Inflammatory macrophage (primary cell): Measurements from ENCODE around the gene SLC25A39.
"Not testable (repeated sequence)": the region's sequence is repeated elsewhere in the genome, so short reads cannot be mapped to it uniquely, and the experiment has no call there.

ENCODE experiments used
- DNase-seq, 2 donors: peaks; one replicate each; pipeline ENCODE4 v3.0.0-alpha.2; 2020 to 2022
- total RNA-seq, 18 experiments: gene quantifications; one replicate each; lab custom pipeline; 2026; ENCODE audit warnings: mixed read lengths in 6 of 18, inconsistent platforms in 2 of 18; lab: John Stamatoyannopoulos, UW

The SLC25A39 gene, protein sequence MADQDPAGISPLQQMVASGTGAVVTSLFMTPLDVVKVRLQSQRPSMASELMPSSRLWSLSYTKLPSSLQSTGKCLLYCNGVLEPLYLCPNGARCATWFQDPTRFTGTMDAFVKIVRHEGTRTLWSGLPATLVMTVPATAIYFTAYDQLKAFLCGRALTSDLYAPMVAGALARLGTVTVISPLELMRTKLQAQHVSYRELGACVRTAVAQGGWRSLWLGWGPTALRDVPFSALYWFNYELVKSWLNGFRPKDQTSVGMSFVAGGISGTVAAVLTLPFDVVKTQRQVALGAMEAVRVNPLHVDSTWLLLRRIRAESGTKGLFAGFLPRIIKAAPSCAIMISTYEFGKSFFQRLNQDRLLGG
- total RNA-seq = 35.8 to 99.2 (median 64.6) reads per million in 18 experiments

DNA sequence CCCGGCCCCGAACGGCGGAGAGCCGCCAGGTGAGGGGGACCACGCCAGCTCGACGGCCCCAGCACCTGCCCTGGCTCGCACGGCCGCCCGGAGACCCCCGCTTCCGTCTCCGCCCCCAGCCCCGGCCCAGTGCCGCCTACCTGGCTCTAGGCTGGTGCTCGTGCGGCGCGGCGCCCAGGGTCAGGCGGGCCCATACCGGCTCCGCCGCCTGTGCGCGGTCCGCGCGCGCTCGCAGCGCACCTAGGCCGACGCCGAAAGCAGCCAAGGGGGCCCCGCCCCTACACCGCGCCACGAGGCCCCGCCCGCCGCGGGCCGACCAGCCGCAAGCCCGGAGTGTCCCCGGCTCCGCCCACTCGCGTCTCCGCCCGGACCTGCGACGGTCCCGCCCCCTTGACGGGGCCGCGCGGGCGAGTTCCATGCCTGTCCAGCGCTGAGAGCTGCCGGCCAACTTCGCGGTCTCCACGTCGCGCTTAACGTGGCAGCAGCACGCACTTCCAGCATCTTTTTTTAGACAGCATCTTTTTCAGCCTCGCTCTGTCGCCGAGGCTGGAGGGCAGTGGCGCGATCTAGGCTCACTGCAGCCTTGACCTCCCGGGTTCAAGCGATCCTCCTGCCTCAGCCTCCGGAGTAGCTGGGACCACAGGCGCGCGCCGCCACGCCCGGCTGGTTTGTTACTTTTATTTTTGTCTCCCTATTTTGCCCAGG, at the start of gene SLC25A39:
Gene SLC25A39, minus strand, starts transcription at position 253 of the 705 bp plus-strand sequence. CDS start 1,261 bp downstream, outside the sequence.
- DNase-seq = peak; percentile 96 to 98

DNA sequence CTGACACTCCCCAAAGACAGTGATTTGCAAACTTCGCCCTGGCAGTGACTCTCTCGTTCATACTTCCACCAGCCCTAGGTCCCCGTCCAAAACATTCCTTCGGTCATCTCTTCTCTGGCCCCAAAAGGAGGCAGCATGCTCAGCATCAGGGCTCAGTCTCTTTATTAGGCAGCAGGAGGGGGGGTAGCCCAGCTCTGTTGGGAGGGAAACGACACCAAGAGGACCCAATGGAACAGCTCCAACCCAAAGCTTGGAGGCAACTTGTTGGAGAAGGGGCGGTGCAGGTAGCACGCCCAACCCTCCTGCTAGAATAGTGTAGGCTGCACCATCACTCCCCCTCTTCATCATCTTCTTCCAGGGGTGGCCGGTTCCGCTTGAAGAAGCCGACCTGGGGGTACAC, 47.4 kb upstream of the SLC25A39 start:
- no peak for DNase-seq

DNA sequence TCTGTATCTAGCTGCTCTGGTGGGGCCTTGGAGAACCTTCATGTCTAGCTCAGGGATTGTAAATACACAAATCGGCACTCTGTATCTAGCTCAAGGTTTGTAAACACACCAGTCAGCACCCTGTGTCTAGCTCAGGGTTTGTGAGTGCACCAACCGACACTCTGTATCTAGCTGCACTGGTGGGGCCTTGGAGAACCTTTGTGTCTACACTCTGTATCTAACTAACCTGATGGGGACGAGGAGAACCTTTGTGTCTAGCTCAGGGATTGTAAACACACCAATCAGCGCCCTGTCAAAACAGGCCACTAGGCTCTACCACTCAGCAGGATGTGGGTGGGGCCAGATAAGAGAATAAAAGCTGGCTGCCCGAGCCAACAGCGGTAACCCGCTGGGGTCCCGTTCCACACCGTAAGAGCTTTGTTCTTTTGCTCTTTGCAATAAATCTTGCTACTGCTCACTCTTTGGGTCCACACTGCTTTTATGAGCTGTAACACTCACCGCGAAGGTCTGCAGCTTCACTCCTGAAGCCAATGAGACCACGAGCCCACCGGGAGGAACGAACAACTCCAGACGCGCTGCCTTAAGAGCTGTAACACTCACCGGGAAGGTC, 44.9 kb upstream of the SLC25A39 start:
- not testable (repeated sequence) for DNase-seq

DNA sequence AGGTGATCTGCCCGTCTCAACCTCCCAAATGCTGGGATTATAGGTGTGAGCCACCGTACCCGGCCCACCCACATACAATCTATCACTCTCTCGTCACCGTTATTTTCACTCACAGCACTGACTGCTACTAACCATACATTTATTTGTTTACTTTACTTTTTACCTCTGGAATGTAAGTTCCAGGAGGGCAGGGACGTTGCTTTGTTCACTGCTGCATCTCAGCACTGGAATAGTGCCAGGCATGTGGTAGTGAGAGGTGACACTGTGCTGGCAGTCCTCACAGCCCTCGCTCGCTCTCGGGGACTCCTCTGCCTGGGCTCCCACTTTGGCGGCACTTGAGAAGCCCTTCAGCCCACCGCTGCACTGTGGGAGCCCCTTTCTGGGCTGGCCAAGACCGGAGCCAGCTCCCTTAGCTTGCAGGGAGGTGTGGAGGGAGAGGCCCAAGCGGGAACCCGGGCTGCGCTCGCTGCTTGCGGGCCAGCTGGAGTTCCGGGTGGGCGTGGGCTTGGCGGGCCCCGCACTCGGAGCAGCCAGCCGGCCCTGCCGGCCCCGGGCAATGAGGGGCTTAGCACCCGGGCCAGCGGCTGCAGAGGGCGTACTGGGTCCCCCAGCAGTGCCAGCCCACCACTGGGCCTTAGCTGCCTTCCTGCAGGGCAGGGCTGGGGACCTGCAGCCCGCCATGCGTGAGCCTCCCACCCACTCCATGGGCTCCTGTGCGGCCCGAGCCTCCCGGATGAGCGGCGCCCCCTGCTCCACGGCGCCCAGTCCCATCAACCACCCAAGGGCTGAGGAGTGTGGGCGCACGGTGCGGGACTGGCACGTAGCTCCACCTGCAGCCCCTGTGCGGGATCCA, 44.0 kb upstream of the SLC25A39 start:
- not testable (repeated sequence) for DNase-seq

DNA sequence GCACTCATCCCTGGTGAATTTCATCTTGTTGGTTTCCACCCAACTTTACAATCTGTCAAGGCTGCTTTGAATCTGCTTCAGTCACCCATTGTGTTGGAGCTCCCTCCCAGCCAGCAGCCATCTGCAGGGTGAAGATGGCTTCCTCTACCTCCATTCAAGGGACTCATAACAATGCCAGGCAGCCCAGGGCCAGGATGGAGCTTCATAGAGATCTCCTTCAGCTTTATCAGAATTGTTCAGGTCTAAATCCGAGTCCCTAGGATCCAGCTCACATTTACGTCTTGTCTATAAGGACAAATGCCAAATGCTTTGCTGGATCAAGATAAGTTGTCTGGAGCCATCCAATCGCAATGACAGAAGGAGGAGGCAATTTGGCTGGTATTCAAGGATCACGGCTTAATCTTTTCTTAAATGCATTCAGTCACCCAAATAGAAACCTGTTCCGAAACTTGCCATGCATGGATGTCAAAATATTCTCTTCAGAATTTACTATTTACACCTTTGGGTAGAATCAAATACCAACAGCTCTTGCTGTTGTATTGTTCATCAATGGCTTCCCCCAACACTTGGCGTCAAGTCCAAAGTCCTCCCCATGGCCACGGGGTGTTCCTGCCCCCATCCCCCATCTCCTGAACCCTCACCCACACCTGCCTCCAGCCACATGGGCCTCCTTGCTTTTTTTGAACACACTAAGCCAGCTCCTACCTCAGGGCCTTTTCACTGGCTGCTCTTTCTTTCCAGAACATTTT, 42.8 kb upstream of the SLC25A39 start:
- DNase-seq = no peak

DNA sequence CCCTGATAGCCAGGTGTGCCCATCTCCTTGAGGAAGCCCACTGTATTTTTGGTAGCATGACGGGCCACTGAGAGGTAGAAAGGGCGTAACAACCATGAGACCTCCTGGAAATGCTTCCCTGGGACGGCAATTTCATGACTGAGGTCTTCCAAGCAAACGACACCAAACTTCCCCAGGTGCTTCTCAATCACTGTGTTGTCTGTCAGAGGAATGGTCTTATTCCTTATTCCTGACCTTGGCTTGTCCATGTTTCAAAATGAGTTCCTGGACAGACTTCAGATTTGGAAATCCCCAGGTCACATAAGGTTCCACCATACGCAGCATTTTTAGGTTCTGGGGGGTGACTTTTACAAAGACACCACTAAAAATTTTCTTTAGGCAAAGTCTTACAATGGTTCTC, 40.4 kb upstream of the SLC25A39 start:
- not testable (repeated sequence) for DNase-seq

DNA sequence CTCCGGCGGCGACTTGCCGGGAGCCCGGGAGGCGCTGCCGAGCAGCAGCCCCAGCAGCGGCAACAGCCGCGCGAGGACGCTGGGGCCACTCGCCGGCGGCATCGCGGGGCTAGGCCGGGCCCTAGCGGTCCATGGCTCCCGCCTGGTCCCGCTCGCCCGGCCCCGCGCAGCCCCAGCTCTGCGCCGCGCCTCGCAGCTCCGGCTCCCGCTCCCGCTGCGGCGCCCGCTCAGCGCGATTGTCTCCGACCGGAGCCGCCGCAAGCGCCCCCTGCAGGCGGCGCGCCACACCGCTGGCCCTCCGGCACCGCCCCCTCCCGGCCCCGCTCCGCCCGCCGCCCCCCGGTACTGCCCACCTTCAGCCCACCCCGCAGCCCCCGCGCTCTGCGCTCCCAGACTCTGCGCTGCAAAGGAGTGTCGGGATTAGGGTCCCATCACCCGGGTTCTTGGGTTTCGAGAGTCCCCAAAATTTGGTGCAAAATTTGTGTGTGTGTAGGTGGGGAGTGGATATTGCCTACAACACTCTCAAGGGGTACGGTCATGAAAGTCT, 39.1 kb upstream of the SLC25A39 start, which contains the start of gene FAM171A2:
Gene FAM171A2, minus strand, starts transcription at position 241 of the 547 bp plus-strand sequence. Its CDS starts 139 bp downstream, at position 102.
- peak; percentile 49 to 66 for DNase-seq

DNA sequence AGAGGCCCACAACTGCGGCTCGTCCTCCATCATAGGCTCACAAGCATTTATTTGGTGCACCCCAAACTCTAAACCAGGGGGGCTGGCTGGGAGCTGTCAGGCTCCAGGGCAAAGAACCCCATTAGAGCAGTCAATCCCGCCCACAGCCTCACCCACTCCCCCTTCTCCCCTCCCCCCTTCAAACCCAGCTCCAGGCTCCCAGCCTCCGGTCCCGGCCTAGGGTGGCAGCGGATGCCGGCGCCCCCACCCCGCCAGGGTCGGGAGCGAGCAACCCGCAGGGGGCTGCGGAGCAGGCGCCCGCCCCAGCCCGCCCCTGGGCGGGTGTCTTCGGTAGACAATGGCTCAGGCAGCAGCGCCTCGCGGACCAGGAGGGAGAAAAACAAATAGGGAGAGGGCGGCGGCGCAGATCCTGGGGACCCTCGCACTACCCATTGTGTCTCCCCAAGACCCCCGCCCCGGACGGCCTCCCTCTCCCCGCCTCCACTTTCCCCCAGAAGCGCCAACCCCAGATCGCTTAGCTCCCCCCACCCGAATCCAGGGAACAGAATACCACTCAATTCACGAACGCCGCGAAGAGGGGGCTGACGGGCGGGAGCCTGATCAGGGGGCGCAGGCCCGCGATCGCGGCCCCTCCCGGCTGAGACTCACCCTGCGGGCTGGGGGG, 38.5 kb upstream of the SLC25A39 start:
- DNase-seq = no peak

DNA sequence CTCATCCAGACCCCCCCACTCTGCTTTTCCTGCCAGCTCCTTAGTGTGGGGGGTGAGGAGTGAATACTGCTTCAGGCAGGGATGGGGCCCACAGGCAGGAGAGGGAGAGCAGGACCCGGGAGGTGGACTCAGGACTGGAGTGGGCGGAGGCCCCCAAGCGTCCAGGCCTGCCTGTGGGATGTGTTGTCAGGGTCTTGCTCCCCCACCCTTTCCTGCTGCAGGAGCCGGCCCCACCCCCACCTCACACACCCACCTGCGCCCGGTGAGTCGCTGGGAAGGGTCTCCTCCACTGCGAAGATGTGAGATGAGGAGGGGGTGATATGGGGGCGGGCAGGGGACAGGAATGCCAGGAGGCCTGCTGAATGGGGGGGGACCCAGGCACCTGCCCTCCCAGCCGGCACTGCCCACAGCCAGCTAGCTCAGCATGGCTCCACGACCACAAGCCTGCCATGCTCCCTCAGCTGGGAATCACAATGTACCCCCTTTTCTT, 37.9 kb upstream of the SLC25A39 start:
- DNase-seq = no peak

DNA sequence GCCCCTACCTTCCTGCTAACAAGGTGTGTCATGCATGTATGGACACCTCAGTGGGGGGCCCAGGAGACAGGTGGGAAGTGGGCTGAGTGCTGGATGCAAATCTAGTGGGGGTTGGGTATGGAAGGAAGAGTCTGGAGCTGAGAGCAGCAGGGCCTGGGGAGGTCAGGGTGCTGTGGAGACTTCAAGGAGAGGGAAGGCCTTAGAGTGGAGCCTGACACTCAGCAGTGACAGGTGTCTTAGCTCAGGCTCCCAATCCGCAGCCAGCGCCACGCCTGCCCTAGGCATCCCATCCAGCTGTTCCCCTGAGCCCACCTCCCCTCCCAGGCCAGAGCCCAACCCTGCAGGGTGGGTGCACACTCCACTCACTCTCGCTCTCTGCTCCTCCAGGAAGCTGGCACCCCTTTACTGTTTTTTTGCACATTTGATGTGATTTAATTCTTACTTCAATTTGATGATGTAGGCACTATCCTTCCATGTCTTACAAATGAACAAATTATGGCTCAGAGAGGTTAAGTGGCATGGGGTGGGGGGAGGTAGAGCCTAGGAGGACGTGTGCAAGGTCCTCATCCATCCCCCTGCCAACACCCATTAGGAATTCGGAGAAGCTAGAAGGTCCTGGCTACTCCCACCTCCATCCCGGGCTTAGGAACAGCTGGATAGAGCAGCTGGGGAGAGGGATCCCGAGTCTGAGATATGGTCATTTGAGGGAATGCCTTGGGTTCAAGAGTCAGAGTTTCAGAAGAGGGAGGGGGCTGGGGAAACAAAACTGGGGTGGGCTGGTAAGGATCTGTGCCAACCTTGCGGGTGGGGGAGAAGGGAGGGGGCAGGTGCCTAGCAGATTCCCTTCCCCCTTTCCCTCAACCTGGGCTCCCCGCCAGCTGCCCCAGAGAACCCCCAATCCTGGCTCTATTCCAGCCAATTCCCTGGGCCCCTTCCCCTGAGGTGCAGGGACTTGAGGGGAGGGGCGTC, 37.0 kb upstream of the SLC25A39 start:
- no peak for DNase-seq

DNA sequence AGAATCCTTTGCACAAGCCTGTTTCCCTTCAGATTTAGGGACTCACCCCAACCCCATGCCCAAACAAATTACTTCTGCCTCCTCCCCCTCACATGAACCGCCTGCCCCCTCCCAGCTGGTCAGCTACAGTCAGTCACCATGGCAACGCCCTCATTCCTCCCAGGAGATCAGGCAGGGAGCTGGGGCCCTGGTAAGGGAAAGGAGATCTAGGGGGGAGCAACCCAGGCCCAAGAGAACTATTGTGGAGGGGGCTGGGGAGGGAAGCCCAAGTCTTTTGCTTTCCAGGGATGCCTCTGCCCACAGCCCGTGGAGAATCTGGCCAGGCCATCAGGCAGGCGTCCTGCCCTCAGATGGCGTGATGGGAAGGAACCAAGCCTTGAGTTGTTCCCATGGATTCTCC, 36.2 kb upstream of the SLC25A39 start:
- no peak for DNase-seq

DNA sequence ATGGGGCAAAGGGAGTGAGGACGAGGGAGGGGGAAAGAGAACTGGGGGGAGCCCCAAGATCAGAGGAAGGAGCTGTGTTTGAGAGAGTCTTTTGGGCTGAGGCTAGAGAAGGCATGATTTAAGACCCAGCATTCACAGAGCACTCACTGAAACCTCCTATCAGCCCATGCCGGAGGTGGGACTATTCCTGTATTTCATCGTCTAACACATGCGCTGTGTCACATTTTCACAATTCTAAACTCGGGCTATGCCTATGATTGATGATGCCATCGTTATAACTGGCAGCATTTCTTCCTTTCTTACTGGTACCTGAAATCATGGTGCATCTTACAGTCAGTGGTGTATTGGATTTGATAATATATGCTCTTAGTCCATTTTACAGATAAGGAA, 35.5 kb upstream of the SLC25A39 start:
- no peak for DNase-seq

DNA sequence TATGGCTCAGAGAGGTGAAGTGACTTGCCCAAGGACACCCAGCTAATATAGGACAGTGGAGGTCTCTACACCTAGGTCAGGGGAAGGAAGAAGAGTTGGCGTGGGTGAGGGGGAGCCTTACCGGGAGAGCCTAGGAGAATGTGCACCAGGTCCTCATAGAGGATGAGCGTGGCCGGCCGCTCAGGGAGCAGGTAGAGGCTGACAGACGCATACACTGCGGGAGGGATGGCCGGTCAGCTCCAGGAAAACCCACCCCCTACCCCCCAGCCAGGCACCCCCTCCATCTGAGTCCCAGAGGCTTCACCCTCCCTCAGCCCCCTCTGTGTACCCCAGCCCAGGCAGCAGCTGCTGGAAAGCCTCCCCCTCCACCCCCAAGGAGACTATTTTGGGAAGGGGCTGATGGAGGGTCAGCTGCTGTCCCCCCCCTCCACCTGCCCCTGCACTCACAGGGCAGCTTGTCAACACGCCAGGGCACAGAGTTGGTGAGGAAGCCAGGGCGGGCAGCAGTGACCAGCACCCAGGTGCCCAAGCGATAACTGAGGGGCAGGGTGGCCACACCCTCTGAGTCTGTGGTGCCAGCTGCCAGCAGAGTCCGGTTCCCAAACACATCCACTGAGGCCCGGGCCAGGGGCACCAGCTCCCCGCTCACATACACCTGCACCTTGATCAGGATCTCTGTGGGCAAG, 35.0 kb upstream of the SLC25A39 start:
- DNase-seq = no peak

DNA sequence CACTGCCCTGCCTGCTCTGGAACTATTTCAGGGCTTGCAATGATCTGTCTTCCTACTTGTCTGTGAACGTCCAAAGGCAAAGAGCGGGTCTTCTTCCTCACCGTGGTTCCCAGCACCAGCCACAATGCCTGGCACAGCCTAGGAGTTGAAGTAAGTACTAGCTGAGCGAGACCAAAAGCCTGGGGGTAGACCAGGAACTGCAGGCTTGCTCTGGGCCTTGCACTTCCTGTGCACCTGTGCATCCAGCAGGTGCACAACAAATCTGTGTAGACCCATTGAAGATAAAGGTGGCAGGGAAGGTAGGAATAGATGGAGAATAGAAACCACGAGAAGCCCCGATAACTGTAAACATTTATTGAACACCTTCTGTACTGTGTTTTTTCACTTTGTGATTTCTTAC, 34.4 kb upstream of the SLC25A39 start:
- DNase-seq = no peak

DNA sequence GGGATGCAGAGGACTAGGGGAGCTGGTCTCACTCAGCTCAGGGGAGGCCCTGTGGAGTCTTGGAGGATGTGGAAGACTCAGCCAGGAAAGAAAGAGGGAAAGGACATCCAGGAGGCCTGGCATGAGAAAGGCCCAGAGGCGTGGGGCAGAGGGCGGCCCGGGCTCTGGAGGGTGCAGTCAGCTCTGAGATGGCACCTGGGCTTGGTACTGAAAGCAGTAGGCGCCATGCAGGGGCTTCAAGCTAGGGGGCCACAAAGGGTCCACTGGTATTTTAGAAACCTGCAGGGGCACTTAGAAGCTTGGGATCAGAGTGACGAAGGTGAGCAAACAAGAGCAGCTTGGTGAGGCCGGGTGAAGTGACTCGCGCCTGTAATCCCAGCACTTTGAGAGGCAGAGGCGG, 33.4 kb upstream of the SLC25A39 start:
- DNase-seq = no peak

DNA sequence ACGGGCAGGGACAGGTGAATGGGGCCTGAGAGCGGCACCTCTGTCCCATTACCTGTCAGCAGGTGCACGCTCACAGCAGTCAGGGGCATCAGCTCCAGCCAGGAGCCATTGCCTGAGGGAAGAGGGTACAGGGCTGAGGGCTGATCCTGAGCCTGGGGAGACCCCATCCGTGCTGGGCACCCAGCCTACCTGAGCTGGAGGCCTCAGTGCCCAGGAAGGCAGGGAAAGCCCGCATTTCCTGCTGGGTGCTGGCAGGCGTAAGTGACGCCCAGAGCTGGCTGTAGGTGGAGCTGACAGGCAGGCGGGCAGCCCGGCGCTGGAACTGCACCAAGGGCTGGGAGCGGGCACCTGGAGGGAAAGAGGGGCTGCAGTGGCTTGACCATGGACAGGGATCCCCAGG, 31.6 kb upstream of the SLC25A39 start:
- no peak for DNase-seq

DNA sequence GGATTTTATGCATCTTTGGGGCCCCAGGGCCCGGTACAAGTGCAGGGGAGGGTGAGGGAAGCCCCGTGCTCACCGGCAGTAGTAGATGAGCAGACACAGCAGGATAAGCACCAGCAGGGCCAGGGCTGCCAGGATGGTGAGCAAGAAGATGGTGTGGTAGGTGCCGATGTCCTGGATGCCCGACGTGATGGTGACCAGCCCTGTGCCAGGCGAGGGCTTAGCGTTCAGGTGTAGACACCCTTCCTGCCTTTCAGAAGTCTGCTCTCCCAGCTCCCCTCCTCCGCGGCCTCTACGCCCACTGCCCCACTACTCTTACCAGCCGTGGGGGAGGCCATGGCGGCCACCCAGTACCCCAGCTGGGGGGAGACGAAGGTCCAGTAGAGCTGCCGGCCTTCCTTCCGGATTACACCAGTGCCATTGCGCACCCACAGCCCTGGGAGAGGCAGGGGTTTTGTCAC, 31.0 kb upstream of the SLC25A39 start:
- DNase-seq = no peak
